Stomach (tissue), 9 donors: Measurements from ENCODE around the gene LRRC28. TPM values are rescaled to one million over a fixed set of nuclear protein-coding genes. Genes with fewer than 3 reads are reported as not detected.

ENCODE experiments used
- DNase-seq, 2 donors: peaks; one replicate each; pipeline versions ENCODE4 v3.0.0 to v3.0.0-alpha.2; 2013 to 2019
- H3K27ac ChIP-seq, 5 donors: fragments of 200-600 bp in 4 of 5; sonication (generic) in 4 of 5; one replicate each; pipeline ENCODE4 v1.5.1; 2013 to 2019; ENCODE audit warnings: mild to moderate bottlenecking in 1 of 5, moderate library complexity in 1 of 5
- H3K27me3 ChIP-seq, 3 donors: fragments of 200-600 bp; sonication (generic); one replicate each; pipeline ENCODE4 v1.5.1; 2017 to 2019; ENCODE audit warnings: mixed run types in 1 of 3
- H3K36me3 ChIP-seq, 4 donors: fragments of 200-600 bp; sonication (generic); 1 replicate in 3 of 4; 2 replicates in 1 of 4; pipeline ENCODE4 v1.5.1; 2016 to 2019
- H3K4me1 ChIP-seq, 4 donors: fragments of 200-600 bp; sonication (generic); one replicate each; pipeline ENCODE4 v1.5.1; 2016 to 2019
- H3K4me3 ChIP-seq, 4 donors: fragments of 200-600 bp; sonication (generic) in 3 of 4; one replicate each; pipeline ENCODE4 v1.5.1; 2016 to 2019; ENCODE audit warnings: mild to moderate bottlenecking in 1 of 4
- H3K9me3 ChIP-seq, 4 donors: fragments of 200-600 bp; sonication (generic); one replicate each; pipeline ENCODE4 v1.5.1; 2016 to 2019
- EP300 ChIP-seq: sonication (generic); formaldehyde crosslinking; IDR thresholded peaks from one replicate; pipeline ENCODE4 v1.6.1; 2017; ENCODE audit warnings: antibody characterized with exemption
- POLR2A ChIP-seq, 4 donors: fragments of 450-650 bp; IDR thresholded peaks; one replicate each; pipeline ENCODE4 v1.6.1; 2016; ENCODE audit warnings: antibody characterized with exemption in 4 of 4, control low read depth in 2 of 4, mild to moderate bottlenecking in 1 of 4, moderate library complexity in 1 of 4
- POLR2AphosphoS5 ChIP-seq, 3 donors: sonication (generic); formaldehyde crosslinking; IDR thresholded peaks; one replicate each; pipeline ENCODE4 v1.6.1; 2016; ENCODE audit warnings: antibody characterized with exemption in 3 of 3
- WGBS, 5 donors: extraction: QIAGEN DNeasy Blood & Tissue Kit in 3 of 5; methylation state at CpG; one replicate each; pipeline versions ENCODE4 v1.1.5 to v1.1.7; 2013 to 2018; 5-methylcytosine and 5-hydroxymethylcytosine counted together
- intact Hi-C: fragments of 100-400 bp; cut with DNase I; formaldehyde crosslinking; loops from one replicate; pipeline ENCODE4 v1.15.1; 2023; ENCODE audit warnings: low total_unique reads
- polyA plus RNA-seq, 3 donors: library from polyadenylated mRNA; stranded (reverse); fragments of 200-250 nt; gene quantifications; one replicate each; pipeline ENCODE4 v1.2.3, GENCODE V29; 2013
- total RNA-seq, 5 donors: library from RNA; depleted of rRNA; stranded (reverse); fragments of >200 nt; gene quantifications; one replicate each; pipeline versions ENCODE4 v1.1.0 to v1.2.3, GENCODE V29; 2014 to 2016
- TF ChIP-seq, protein P1 (sequence below), 7 experiments: fragments of 450-650 bp in 4 of 7; fragments of 200-600 bp in 3 of 7; sonication (generic) in 3 of 7; IDR thresholded peaks; one replicate each; pipeline ENCODE4 v1.5.1; 2016 to 2019; ENCODE audit warnings: antibody characterized with exemption in 7 of 7, control low read depth in 2 of 7, mild to moderate bottlenecking in 1 of 7
- donor health status: healthy with polysubstance abuse.
- donor health status: Bipolar disorder and iron deficiency.
- donor health status: healthy.

Gene LRRC28
- total and polyA plus RNA-seq, 8 donors: 9.6 to 82.6 (median 26.2) TPM

DNA sequence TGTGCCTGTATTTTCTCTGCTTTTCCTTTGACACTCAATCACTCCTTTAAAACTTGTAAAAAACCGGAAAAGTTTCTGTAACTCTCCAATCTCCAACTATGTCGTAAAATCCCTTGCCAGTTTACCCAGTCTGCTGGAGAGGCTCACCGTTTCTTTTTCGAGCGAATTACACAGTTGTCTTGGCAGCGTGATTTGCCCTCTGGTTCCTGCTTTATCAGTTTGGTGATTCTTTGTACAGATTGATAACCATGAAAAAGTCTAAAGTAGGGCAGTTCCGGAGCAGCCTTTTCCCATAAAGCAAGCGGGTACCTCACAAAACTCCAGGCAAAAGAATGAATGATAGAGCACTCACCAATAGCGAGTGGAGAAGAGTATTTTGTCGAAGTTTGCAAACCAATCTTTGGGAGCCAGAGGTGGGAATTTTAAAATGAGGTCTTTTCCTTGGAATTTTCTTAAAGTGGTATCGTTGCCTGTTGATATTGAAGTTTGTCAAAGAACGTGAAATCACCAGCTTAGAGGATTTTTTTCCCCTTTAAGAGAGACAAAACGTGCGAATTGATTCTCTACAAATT is 1.9 kb upstream of the LRRC28 start, which contains the start of gene TTC23:
Gene TTC23, minus strand, starts transcription at position 312 of the 572 bp plus-strand sequence. CDS start 20,869 bp downstream, outside the sequence.
- intact Hi-C loops: no loop called here
- peaks cover 0 to 6% (median 3%) of the 10 kb centered on the region in 4 donors for H3K36me3 ChIP-seq
- H3K9me3 ChIP-seq: no peaks in the 10 kb centered on the region
- no peaks in the 10 kb centered on the region for H3K27me3 ChIP-seq
- peak within 1 kb of the TSS; percentile 67 to 85 (median 80) for H3K4me3 ChIP-seq
- TF ChIP-seq, protein P1, sequence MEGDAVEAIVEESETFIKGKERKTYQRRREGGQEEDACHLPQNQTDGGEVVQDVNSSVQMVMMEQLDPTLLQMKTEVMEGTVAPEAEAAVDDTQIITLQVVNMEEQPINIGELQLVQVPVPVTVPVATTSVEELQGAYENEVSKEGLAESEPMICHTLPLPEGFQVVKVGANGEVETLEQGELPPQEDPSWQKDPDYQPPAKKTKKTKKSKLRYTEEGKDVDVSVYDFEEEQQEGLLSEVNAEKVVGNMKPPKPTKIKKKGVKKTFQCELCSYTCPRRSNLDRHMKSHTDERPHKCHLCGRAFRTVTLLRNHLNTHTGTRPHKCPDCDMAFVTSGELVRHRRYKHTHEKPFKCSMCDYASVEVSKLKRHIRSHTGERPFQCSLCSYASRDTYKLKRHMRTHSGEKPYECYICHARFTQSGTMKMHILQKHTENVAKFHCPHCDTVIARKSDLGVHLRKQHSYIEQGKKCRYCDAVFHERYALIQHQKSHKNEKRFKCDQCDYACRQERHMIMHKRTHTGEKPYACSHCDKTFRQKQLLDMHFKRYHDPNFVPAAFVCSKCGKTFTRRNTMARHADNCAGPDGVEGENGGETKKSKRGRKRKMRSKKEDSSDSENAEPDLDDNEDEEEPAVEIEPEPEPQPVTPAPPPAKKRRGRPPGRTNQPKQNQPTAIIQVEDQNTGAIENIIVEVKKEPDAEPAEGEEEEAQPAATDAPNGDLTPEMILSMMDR (IDR thresholded peaks at IDR 0.05): no peak
- peak in 1 of 4 donors; percentile 38 for TF ChIP-seq POLR2A (IDR thresholded peaks at IDR 0.05)
- TF ChIP-seq POLR2AphosphoS5 (IDR thresholded peaks at IDR 0.05): peak; percentile 22 to 53 (median 37)
- 4 to 12% (median 7%) methylated on average over 14 of the region's 14 CpGs for WGBS, 5 donors
- H3K4me1 ChIP-seq: peaks cover 23 to 64% (median 40%) of the 10 kb centered on the region in 4 donors
- DNase-seq: peak in 1 of 2 donors; percentile 91
- H3K27ac ChIP-seq: peak within 1 kb of the TSS; percentile 43 to 96 (median 92)

DNA sequence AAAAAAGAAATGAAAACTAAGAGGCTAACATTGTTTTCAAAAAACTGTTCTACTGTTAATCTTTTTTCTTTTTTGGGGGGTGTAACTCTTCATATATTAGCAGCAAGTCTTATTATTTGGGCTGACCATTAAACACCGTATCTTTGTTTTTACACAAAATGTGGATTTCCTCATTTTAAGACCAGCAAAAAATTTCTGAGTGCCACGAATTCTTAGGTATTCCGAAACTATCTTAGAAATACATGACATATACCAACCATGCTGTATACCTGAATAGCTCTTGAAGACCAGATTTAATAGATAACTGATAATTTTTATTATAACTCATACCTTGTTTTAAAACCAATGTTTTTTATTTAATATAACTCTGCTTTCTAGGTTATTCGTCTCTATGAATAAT is 1.3 kb upstream of the LRRC28 start:
- no peak for DNase-seq
- H3K9me3 ChIP-seq: no peaks in the 10 kb centered on the region
- H3K4me3 ChIP-seq: peak overlapping the region; percentile 67 to 85 (median 80)
- 26 to 34% (median 29%) methylated on average over 4 of the region's 4 CpGs for WGBS, 5 donors
- peak overlapping the region in 4 of 5 donors; percentile 91 to 96 (median 92) for H3K27ac ChIP-seq
- H3K27me3 ChIP-seq: no peaks in the 10 kb centered on the region
- H3K36me3 ChIP-seq: peaks cover 0 to 3% (median 1%) of the 10 kb centered on the region in 4 donors
- H3K4me1 ChIP-seq: peaks cover 23 to 64% (median 40%) of the 10 kb centered on the region in 4 donors
- intact Hi-C loops: no loop called here
- TF ChIP-seq, protein P1 (IDR thresholded peaks at IDR 0.05): no peak
- no peak for TF ChIP-seq POLR2A (IDR thresholded peaks at IDR 0.05)

DNA sequence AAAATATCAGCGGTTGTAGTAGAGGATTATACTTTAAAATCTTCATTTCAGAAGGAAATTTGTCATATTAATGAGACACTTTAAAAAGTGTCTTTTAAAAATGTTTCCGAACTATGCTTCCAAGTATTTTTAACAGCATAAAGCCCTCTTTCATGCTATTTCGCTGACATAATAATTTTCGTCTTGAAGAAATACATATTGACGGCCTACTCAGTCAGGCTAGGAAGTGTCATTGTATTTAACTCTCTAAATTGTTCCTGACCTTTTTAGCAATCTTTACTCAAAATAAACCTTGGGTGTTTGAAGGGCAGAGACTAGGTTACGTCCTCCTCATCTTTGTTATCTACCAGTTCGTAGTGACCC is 806 bp upstream of the LRRC28 start:
- H3K9me3 ChIP-seq: no peaks in the 10 kb centered on the region
- no peak for DNase-seq
- H3K4me1 ChIP-seq: peaks cover 23 to 64% (median 40%) of the 10 kb centered on the region in 4 donors
- H3K36me3 ChIP-seq: no peaks in the 10 kb centered on the region
- peak overlapping the region; percentile 91 to 96 (median 92) for H3K27ac ChIP-seq
- 15 to 23% (median 20%) methylated on average over 7 of the region's 7 CpGs for WGBS, 5 donors
- intact Hi-C loops: no loop called here
- no peaks in the 10 kb centered on the region for H3K27me3 ChIP-seq
- H3K4me3 ChIP-seq: peak overlapping the region; percentile 67 to 85 (median 80)
- TF ChIP-seq POLR2AphosphoS5 (IDR thresholded peaks at IDR 0.05) (no peak), EP300 (no peak), POLR2A (IDR thresholded peaks at IDR 0.05) (no peak)
- TF ChIP-seq, protein P1 (IDR thresholded peaks at IDR 0.05): no peak

GRCh38 chr15:99252326-99252725 is 1.0 kb downstream of the LRRC28 start:
- 55 to 67% (median 59%) methylated on average over 7 of the region's 7 CpGs for WGBS, 5 donors
- no peaks in the 10 kb centered on the region for H3K27me3 ChIP-seq
- H3K36me3 ChIP-seq: peaks cover 0 to 16% (median 8%) of the 10 kb centered on the region in 4 donors
- no peaks in the 10 kb centered on the region for H3K9me3 ChIP-seq
- intact Hi-C loops: no loop called here
- peak overlapping the region; percentile 67 to 85 (median 80) for H3K4me3 ChIP-seq
- TF ChIP-seq EP300: no peak
- H3K27ac ChIP-seq: peak overlapping the region in 3 of 5 donors; percentile 91 to 96 (median 92)
- peaks cover 23 to 51% (median 37%) of the 10 kb centered on the region in 4 donors for H3K4me1 ChIP-seq
- peak in 1 of 2 donors; percentile 20 for DNase-seq
